ENCODE results near the gene SLCO3A1. TPM values are rescaled to one million over a fixed set of nuclear protein-coding genes. Genes with fewer than 3 reads are reported as not detected.
A peak's percentile ranks its signal among the peaks of the same experiment; 100 is the strongest.

The SLCO3A1 gene
- 37.8 and 50.0 TPM in 2 replicates for total RNA-seq (2021)
- percentile 75 among the genes with signal in this experiment for Bru-seq, nascent RNA
- BruChase-seq, experiment 1, labeled RNA remaining after a 2-hour chase, result percentile 84 among the genes with signal in this experiment
- percentile 65 among the genes with signal in this experiment for BruChase-seq, experiment 2, labeled RNA remaining after a 6-hour chase
- long read RNA-seq, full-length matches to known transcripts, result 32 of 48 reads
- long read RNA-seq, partial matches to known transcripts, result 3 of 48 reads
- long read RNA-seq, other reads (novel, unspliced or antisense), result 13 of 48 reads

DNA sequence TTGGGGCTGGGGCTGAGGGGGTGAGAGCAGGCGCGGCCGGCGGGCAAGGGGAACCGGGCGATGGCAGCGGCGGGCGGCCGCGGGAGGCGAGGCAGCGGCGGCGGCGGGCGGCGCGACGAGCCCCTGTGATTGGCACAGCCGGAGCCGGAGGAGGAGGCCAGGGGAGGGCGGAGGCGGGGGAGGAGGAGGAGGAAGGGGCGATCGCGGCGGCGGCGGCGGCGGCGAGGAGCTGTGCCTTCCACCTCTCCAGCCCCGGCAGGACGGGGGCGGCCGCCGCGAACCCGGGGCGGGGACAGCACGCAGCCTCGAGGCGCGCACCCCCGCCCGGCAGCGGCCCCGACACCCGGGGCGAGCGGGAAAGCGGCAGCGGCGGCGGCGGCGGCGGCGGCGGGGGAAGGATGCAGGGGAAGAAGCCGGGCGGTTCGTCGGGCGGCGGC is at the start of gene SLCO3A1:
TSS of gene SLCO3A1 (plus strand) at position 198 of the 437 bp plus-strand sequence.
- Histone ChIP-seq H3K4me2 (peak within 1 kb of the TSS; percentile 97), H4K20me1 (ENCODE audit: insufficient read depth) (no peaks in the 10 kb centered on the region), H3K9me3 (ENCODE audit: insufficient read depth, low read depth) (no peaks in the 10 kb centered on the region), H3K27me3 (ENCODE audit: insufficient read depth, low read depth) (no peaks in the 10 kb centered on the region), H3K79me2 (ENCODE audit: low read depth) (peaks cover 55% of the 10 kb centered on the region), H3K27ac (peak within 1 kb of the TSS; percentile 74), H3K9me2 (ENCODE audit: insufficient read depth) (0 out of 2 replicates have a peak, but pooled peaks cover 4% of the 10 kb centered on the region), H3F3A (ENCODE audit: insufficient read depth, low read depth) (peaks cover 17% of the 10 kb centered on the region; the same call in 1 of the 2 replicates), H3K4me3 (peak within 1 kb of the TSS; percentile 86), H3K4me1 (replicated peaks; ENCODE audit: insufficient read depth) (peaks cover 50% of the 10 kb centered on the region), H3K36me3 (ENCODE audit: low read depth) (peaks cover under 1% of the 10 kb centered on the region; the same call in 1 of the 2 replicates), H2AFZ (peak within 1 kb of the TSS; percentile 93)
- no TSS peak for BruUV-seq (replicated peaks)
- POLR2A ChIA-PET (ENCODE audit: unreplicated experiment), result interaction anchor here (0.7 to 1.5 kb wide), 4 partner anchors 14 to 1688 kb away, joined by 4 to 18 read pairs (median 12); no protein-coding TSS in a partner anchor
- CTCF ChIA-PET, result interaction anchor here (0.6 to 1.0 kb wide), 9 partner anchors 14 to 513 kb away, joined by 3 to 6 read pairs (median 3); no protein-coding TSS in a partner anchor
- TF ChIP-seq EZH2 (IDR thresholded peaks at IDR 0.05; ENCODE audit: low read depth) (no peak), CTCF (conservative IDR thresholded peaks at IDR 0.05) (no peak)
- intact Hi-C loops (cut with micrococcal nuclease; ENCODE audit: unreplicated experiment), result loop anchor here (1.0 to 10.0 kb wide), 5 partner anchors 121 to 796 kb away; no protein-coding TSS in a partner anchor
- DNase-seq, result peak; percentile 39 to 77

- BruUV-seq (replicated peaks), result no TSS peak
- Histone ChIP-seq H3K9me2 (ENCODE audit: insufficient read depth) (no peaks in the 10 kb centered on the region), H3K36me3 (ENCODE audit: low read depth) (no peaks in the 10 kb centered on the region), H3F3A (ENCODE audit: insufficient read depth, low read depth) (no peaks in the 10 kb centered on the region), H4K20me1 (ENCODE audit: insufficient read depth) (no peaks in the 10 kb centered on the region), H3K4me2 (no peak overlapping the region), H3K27ac (no peak overlapping the region), H3K4me1 (replicated peaks; ENCODE audit: insufficient read depth) (no peaks in the 10 kb centered on the region), H3K4me3 (no peak overlapping the region), H3K9me3 (ENCODE audit: insufficient read depth, low read depth) (no peaks in the 10 kb centered on the region), H3K79me2 (ENCODE audit: low read depth) (no peaks in the 10 kb centered on the region), H3K27me3 (ENCODE audit: insufficient read depth, low read depth) (no peaks in the 10 kb centered on the region), H2AFZ (no peak overlapping the region)
- DNase-seq, result no peak
- ChIA-PET POLR2A (ENCODE audit: unreplicated experiment) (no interaction called here), CTCF (no interaction called here)
- intact Hi-C loops (cut with micrococcal nuclease; ENCODE audit: unreplicated experiment), result no loop called here
- no peak for TF ChIP-seq EZH2 (IDR thresholded peaks at IDR 0.05; ENCODE audit: low read depth)
- no peak for TF ChIP-seq CTCF (conservative IDR thresholded peaks at IDR 0.05)
Observed at GRCh38 chr15:91807122-91807521, 46.4 kb upstream of the SLCO3A1 start.

GRCh38 chr15:91813924-91814323 is 39.6 kb upstream of the SLCO3A1 start:
- no peaks in the 10 kb centered on the region for H3K36me3 ChIP-seq (ENCODE audit: low read depth)
- H3K4me1 ChIP-seq (replicated peaks; ENCODE audit: insufficient read depth), result no peaks in the 10 kb centered on the region
- H3K27ac ChIP-seq, result no peak overlapping the region
- H3K79me2 ChIP-seq (ENCODE audit: low read depth), result no peaks in the 10 kb centered on the region
- no peaks in the 10 kb centered on the region for H4K20me1 ChIP-seq (ENCODE audit: insufficient read depth)
- no peaks in the 10 kb centered on the region for H3K9me3 ChIP-seq (ENCODE audit: insufficient read depth, low read depth)
- no peak for DNase-seq
- no peak overlapping the region for H3K4me3 ChIP-seq
- CTCF ChIA-PET, result no interaction called here
- H3K27me3 ChIP-seq (ENCODE audit: insufficient read depth, low read depth), result no peaks in the 10 kb centered on the region
- H3K4me2 ChIP-seq, result no peak overlapping the region
- no peak overlapping the region for H2AFZ ChIP-seq
- TF ChIP-seq EZH2 (IDR thresholded peaks at IDR 0.05; ENCODE audit: low read depth) (no peak), CTCF (conservative IDR thresholded peaks at IDR 0.05) (no peak)
- no peaks in the 10 kb centered on the region for H3F3A ChIP-seq (ENCODE audit: insufficient read depth, low read depth)
- intact Hi-C loops (cut with micrococcal nuclease; ENCODE audit: unreplicated experiment), result no loop called here
- no peaks in the 10 kb centered on the region for H3K9me2 ChIP-seq (ENCODE audit: insufficient read depth)
- no TSS peak for BruUV-seq (replicated peaks)
- POLR2A ChIA-PET (ENCODE audit: unreplicated experiment), result no interaction called here

Data from PC-9 (cell line).